Ovary (tissue), 3 donors: ENCODE measurements around the gene SLC22A3.

Experiments
- CTCF ChIP-seq, 3 donors: fragments of 450-650 bp in 2 of 3; fragments of 200-600 bp in 1 of 3; IDR thresholded peaks; one replicate each; pipeline versions ENCODE4 v1.5.1 to v1.8.0; 2016 to 2022; ENCODE audit warnings: antibody characterized with exemption in 3 of 3, mild to moderate bottlenecking in 1 of 3
- EP300 ChIP-seq: sonication (generic); formaldehyde crosslinking; IDR thresholded peaks from one replicate; pipeline ENCODE4 v1.6.1; 2017; ENCODE audit warnings: antibody characterized with exemption
- POLR2A ChIP-seq: fragments of 450-650 bp; IDR thresholded peaks from one replicate; pipeline ENCODE4 v1.6.1; 2017; ENCODE audit warnings: antibody characterized with exemption, mild to moderate bottlenecking, moderate library complexity
- donor health status: DM: no; HTN: no; CAD: no.

- no peak for TF ChIP-seq POLR2A
- no peak for TF ChIP-seq CTCF (IDR thresholded peaks at IDR 0.05)
- no peak for TF ChIP-seq EP300
Measured at GRCh38 chr6:160386869-160387530, 38.8 kb downstream of the SLC22A3 start.
